Stimulated activated CD4-positive, alpha-beta T cell treated with anti-CD3 and anti-CD28 coated beads, Interleukin-1b, Interleukin-23, amount 100 ng/mL, for 48 hours (primary cell): ENCODE data around the gene MAP4.

Source experiments
- DNase-seq: peaks from one replicate; pipeline ENCODE4 v3.0.0-alpha.2; 2020

MAP4 gene

DNA sequence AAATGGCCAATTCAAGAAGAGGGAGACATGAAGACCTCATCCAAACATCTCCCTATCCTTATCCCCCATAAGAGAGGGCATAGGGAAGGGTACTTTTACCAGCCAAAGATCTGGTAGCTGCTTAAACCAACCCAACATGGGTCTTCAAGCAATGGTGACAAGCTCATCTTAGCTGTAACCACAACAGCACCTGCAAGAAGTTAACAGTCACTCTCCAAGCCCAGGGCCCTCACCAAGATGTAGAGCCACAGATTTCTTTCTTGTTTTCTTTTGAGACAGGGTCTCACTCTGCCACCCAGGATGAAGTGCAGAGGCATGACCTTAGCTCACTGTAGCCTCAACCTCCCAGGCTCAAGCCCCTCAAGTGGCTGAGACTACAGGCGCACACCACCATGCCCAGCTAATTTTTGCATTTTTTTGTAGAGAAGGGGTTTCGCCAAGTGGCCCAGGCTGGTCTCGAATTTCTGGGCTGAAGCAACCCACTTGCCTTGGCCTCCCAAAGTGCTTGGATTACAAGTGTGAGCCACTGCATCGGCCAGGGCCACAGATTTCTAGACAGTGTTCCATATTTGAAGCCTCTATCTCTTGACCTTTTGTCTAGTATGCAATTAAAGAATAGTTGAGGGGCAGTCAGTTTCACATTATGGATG is 156.1 kb downstream of the MAP4 start:
- DNase-seq: no peak

DNA sequence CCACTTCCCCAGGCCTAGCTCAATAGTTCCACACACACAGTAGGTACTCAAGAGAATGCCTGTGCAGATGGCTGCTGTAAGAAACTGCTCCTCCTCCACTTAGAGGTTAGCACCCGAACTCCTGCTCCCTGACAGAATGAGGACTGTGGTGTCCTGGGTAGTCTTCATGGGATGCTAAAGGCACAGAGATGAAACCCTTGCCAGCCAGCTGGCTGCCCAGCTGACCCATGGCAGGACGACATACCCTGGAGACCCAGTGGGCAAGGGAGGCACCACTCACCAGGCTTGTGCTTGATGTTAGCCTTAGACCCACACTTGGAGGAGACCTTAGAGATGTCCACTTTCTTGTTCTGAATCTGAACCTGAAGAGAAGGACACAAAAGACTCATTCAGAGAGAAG is 159.1 kb downstream of the MAP4 start:
- DNase-seq: no peak

DNA sequence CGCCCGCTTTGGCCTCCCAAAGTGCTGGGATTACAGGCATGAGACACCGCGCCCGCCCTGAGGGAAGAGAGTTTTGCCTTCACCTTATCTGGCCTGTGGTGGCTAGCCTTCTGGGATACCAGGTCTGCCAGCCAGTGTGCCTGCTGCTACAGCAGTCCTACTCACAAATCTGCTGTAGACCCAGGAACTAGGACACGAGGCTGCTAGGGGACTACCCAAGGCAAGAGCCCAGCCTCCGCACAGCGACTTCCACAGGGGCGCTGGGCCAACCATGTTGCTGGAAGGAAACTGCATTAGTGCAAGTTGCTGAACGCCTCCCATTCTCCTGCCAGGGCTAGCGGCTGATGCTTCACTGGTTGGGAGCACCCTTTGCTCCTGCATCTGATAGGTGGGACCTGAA is 159.5 kb downstream of the MAP4 start:
- no peak for DNase-seq

DNA sequence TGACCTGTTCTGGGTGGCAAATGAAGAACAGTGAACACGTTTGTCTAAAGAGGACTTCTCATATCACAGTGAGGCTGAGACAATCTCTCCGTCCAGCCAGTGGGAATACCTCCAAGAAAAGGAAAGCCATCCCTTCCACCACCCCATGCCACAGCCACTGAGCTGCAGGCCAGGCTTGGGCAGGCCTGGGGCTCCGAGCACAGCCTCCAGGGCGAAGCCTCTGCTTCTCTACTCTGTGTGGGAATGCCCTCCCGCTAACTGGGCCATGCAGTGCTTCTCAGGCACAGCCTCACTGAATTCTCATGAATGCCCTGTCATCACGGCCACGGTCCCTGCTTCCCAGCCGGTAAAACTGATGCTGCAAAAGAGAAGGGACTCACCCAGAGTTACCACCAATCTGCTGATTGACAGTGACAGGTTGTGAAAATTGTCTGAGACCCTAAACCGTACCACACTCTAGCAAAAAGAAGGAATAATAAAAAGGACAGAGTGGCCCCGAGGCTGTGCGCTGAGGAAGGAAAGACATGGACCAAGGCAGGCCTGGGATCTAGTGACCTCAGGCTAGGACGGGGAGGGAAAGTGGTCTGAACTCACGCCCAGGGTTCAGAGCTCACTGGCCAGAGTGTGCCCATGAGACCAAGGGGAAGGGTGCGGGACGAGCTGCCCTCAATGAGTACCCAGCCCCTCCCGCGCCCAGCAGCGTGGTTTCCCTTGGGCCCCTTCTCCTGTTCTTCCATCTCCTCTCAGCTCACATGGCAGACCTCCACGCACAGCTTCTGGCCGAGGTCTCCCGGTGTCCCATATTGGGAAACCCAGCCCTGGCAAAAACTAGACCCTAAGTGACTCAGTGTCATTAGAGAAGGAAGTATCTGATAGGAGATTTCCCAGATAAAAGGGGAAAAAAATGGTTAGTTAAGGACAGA is 160.5 kb downstream of the MAP4 start:
- no peak for DNase-seq

DNA sequence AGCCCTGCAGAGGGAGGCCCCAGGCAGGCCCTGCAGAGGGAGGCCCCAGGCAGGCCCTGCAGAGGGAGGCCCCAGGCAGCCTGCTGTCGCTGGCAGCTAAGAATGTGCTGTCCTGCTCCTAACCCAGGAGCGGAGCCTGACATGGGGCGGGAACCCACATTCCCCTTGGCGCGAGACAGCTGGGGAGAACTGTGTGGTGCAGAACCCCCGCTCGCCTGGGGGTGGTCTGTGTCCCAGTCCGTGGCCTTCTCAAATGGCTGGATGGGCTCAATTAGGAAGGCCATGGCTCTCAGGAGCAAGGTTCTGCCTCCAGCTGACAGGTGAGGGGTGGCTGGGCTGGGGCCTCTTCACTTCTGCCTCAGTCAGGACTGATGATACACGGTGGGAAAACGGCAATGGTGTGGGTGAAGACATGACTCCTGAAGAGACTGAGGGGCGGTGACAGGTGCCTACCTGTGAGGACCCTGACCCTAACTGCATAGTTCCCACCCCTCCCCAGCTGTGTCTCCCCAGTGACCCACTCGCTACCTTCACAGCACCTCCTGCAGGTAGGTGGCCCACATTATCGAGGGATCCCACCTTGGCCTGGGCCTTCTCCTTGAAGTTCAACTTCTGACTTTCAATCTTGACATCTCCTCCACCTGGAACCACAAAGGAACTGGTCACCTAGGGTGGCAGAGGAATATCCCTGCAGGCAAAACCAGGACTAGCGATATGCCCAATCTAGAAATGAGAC is 161.3 kb downstream of the MAP4 start:
- DNase-seq: no peak

DNA sequence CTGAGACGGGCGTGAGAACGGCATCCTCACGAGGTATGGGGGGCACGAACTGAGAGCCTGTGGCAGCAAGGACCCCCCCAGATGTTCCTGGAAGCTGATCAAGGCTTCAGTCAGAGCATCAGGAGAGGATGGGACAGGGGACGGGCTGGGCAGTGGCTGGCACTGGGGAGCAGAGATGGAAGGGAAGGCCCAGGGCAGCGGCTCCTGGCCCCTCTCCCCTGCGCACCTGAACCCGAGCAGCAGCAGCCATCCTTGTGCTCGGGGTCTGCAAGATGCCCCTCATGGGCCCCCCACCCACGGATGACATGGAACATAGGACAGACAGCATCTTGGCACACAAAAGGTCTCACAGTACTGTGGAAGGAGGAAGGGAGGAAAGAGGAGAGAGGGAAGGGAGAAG is 161.9 kb downstream of the MAP4 start:
- DNase-seq: no peak

DNA sequence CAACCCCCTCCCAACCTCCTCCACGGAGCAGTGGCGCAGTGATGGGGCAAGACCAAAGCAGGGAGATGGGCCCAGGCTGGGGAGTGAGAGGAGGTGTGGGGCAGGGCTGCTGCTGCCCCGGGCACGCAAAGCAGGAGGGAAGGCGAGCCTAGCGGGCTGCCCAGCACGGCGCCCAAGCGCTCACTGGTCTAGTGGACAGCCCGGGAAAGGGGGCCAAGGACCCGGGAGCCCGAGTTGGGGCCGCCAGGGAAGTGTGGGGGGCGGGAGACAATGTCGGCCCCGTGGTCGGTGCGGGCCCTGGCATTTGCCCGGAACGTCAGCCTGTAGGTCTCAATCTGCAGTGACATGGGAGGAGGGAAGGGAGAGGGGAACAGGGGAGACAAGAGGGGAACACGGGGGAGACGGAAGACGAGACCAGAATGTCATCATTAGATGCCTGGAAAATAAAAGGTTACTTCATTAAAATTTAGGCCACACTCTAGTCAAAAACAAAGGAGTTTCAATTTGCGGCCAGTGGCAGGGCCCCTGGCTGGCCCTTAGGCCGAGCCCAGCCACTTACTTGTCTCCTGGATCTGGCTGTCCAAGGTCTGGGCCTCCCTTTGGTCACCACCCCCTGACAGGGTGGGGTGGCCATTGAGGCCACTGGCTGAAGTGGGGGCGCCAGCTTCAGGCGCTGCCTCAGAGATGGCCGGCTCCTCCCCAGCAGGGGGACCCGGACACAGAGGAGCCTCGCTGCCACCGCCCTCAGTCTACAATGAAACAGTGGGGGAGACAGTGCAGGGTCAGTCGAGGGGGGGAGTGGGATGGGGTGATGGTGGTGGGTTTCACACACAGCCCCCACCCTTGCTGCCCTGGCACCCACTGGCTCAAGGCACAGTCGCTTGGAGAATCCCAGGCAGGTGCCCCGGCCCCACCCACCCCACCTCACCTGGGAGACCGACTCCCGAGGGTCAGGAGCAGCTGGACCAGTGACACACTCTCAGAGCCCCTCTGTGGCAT is 163.3 kb downstream of the MAP4 start:
- no peak for DNase-seq

DNA sequence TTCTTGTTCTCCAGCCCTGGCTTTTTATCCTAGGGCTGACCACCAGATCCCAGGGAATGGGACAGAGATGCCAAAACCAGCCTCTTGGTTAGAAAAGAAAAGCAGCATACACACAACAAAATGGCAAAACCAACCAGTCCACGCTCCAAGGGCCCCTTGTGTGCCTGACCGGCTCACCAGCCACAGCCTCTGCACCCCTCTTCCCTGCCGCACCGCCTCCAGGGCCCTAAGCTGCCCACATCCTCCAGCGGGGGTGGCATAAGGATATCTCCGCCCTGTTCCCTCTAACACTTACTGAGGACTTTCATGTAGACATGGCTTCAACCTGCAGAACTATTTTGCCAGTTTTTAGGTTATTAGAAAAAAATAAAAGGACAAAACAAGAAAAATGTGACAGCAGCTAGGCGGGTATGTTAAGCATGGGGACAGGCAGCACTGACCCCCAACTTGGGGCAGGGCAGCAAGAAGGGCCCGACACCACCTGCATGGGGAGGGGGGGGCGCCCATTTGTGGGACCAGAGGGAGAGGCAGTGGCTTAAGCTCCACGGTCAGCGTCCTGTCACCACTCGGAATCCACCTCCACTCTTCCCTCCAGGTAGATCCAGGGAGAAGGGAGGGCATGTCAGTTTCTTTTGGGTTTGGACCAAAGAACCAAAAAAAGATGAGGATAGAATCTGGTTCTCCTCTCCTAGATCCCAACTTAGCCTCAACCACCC is 164.2 kb downstream of the MAP4 start:
- DNase-seq: no peak

DNA sequence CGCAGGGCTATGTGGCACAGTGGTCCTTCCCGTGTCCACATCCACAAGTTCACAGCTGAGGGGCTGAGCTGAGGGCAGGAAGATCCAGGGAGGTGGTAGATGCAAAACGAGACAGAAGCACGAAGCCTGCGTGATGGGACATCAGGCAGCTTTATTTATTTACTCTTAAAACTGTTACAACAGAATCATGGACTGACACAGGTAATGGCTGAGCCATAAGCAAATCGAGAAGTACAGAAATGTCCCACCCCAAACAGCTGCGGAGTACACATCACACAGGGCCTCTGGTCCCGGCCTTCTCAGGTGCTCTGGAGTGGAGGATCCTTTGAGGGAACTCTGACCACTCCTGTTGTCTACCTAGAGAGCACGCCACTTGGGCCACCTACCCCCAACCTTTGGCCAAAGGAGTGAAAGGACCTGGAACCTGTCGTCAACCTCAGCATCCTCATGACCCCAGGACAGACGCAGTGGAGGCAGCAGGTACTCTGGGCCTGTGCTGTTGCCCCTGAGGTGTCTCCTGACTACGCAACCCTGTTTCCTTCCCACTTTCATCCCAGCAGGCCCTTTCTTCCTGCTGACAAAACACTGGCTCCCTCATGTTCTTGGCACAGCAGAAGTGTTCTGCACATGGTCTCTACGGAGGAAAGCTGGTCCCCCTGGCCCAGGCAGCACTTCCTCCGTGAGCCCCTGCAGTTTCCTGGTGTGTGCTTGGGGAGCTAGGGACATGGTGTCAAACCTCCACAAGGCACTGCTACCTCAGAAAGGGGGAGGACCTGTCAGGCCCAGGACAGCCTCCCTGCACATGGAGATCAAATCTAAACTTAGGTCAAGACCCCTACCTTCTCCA is 165.4 kb downstream of the MAP4 start:
- no peak for DNase-seq

DNA sequence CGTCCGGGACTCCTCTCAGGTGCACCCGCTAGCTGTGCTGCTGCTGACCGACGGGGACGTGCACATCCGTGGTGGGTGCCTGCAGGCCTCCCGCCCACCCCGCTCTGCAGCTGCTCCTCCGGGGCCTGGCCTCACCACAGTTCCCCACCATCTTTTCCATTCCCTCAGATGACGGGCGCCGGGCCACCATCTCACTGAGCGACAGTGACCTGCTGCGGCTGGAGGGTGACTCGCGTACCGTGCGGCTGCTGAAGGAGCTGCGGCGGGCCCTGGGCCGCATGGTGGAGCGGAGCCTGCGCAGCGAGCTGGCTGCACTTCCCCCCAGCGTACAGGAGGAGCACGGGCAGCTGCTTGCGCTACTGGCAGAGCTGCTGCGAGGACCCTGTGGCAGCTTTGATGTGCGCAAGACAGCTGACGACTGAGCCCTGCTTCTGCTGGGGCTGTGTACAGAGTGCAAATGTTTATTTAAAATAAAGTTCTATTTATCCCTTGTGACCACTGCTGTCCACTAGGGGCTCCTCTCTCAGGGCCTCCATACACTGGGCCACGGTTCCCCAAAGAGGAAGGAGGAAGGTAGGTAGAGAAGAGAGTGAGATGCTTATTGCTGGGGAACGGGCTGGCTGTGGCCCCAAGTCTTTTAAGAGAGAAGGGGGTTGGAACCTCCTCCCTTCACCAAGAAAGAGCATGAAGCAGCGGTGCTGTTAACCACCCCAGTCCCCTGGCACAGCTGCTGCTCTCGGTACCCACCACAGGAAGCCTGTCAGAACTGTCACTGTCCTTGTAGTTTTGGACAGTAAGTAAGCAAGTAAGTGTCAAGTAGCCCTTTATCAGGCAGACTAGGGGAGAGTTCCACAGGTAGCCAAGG is 166.3 kb downstream of the MAP4 start:
- DNase-seq: no peak

DNA sequence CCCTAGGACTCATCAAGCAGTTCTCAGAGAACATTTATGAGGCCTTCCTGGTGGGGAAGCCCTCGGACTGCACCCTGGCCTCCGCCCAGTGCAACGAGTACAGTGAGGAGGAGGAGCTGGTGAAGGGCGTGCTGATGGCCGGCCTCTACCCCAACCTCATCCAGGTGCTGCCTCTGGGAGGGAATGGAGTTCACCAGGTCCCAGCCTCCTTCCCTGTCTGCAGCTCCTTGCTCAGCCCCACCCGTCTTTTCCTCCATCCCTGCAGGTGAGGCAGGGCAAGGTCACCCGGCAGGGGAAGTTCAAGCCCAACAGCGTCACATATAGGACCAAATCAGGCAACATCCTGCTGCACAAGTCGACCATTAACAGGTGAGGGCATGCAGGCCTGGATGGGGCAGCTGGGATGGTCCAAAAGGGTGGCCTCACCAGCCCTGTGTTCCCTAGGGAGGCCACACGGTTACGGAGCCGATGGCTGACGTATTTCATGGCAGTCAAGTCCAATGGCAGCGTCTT is 167.0 kb downstream of the MAP4 start:
- no peak for DNase-seq

DNA sequence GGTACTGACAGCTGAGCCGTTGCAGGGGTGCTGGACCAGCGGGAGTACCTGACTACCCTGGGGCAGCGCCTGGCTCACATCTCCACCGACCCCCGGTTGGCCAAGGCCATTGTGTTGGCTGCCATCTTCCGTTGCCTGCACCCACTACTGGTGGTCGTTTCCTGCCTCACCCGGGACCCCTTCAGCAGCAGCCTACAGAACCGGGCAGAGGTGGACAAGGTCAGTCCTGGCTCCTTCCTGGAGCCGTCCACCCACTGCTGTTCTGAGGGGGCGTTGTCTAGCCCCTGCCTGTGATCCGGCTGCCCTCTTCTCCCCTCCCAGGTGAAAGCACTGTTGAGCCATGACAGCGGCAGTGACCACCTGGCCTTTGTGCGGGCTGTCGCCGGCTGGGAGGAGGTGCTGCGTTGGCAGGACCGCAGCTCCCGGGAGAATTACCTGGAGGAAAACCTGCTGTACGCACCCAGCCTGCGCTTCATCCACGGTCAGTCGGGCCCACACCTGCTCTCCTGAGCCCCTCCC is 167.6 kb downstream of the MAP4 start:
- no peak for DNase-seq

DNA sequence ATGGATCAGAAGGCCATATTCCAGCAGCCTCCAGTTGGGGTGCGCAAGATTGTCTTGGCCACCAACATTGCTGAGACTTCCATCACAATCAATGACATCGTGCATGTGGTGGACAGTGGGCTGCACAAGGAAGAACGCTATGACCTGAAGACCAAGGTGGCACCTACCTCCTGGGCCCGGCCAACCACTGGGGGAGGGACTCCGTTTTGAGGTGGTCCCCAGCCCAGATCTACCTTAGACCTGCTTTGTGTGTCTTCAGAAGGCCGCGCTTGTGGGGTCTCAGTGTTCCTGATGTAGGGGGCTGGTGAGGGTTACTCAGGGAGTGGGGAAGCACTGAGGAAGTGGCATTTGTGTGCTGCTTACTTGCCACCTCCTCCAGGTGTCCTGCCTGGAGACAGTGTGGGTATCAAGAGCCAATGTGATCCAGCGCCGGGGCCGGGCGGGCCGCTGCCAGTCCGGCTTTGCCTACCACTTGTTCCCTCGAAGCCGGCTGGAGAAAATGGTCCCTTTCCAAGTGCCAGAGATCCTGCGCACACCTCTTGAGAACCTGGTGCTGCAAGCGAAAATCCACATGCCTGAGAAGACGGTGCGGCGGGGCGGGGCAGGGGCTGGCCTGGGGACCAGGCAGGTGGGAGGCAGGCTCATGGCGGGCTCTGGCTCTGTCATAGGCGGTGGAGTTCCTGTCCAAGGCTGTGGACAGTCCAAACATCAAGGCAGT is 168.3 kb downstream of the MAP4 start:
- no peak for DNase-seq

DNA sequence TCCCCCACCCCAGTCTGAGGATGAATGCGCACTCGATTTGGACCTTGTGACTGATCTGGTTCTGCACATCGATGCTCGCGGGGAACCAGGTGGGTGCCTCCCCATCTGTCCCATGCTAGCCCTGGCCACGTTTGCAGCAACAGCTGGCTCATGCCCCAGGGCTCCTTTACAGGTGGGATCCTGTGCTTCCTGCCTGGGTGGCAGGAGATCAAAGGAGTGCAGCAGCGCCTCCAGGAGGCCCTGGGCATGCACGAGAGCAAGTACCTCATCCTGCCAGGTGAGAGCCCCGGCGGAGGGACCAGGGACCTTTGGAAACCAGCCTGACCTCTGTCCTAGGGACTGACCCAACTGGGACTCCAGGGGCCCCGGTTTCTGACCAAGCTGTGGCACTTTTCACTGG is 169.0 kb downstream of the MAP4 start:
- DNase-seq: no peak

DNA sequence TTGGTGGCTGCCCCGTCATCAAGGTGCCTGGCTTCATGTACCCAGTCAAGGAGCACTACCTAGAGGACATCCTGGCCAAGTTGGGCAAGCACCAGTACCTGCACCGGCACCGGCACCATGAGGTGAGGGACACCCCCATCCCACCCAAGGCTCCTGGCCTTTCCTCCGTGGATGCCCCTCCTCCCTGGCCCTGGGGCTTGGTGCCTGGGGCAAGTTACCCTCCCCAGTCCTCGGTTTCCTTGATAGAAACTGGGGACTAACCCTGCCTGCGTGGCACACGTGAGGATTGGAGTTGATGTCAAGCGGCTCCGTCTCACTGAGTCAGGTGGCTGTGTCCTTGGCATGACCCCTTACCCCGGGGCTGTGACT is 169.4 kb downstream of the MAP4 start:
- no peak for DNase-seq

DNA sequence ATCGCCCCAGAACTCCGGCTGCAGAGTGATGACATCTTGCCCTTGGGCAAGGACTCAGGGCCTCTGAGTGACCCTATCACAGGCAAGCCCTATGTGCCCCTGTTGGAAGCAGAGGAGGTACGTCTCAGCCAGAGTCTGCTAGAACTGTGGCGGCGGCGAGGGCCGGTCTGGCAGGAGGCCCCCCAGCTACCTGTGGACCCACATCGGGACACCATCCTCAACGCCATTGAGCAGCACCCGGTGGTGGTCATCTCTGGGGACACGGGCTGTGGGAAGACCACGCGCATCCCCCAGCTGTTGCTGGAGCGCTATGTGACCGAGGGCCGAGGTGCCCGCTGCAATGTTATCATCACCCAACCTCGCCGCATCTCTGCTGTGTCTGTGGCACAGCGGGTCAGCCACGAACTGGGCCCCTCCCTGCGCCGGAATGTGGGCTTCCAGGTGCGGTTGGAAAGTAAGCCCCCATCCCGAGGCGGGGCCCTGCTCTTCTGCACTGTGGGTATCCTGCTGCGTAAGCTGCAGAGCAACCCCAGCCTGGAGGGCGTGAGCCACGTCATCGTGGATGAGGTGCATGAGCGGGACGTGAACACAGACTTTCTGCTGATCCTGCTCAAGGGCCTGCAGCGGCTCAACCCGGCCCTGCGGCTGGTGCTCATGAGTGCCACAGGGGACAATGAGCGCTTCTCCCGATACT is 169.9 kb downstream of the MAP4 start:
- DNase-seq: no peak

DNA sequence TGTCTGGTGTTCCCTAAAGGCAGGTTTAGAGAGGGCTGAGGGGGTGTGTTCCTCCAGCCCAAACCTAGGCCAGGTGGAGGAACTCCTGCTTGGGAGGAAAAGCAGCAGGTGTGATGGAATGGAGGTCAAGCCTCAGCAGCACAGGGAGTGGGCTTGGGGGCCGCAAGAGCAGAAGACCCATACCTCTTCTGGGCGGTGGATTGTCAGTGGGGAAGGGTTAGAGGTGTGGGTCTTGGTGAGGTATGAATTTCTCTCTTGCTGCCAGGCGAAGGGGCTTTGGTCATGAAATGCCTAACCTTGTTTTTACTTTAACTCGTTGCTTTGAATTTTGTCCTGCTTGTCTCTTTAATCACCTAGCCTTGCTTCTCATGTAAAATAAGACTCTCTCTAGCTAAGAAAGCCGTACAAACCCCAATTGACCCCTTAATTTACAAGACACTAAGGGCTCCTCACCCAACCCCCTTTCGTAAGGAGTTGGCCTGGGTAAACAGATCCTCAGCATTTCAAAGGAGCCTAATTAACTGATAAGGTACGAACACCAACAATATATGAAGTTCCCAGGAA is 174.3 kb downstream of the MAP4 start:
- no peak for DNase-seq

DNA sequence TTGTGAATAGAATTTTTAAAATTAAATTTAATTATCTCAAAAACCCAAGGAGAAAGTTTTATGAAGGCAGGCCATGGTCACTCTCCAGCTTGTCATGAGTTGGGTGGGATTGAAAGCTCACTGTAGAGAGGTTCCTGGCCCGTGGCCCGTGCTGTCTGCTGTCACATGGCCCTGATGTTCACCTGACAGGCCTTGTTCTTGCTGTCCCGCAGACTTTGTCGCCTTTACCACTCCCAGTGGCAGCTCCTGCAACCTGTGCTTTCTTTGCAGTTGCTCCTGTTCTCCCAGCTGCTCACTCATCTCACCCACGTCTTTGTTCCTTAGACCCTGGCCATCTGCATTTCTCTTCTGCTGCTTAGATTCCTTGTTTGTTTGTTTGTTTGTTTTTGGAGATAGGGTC is 177.7 kb downstream of the MAP4 start:
- DNase-seq: no peak
